ENCODE results near the gene ATP2A1. TPM values are rescaled to one million over a fixed set of nuclear protein-coding genes. Genes with fewer than 3 reads are reported as not detected.
"Not testable (repeated sequence)": the region's sequence is repeated elsewhere in the genome, so short reads cannot be mapped to it uniquely, and the experiment has no call there.

The ATP2A1 gene
- total and polyA plus RNA-seq, 9 donors, result 0.15 to 2.5 (median 0.53) TPM

- Histone ChIP-seq H3K9me3 (no peaks in the 10 kb centered on the region), H3K4me3 (no peak overlapping the region), H3K27ac (no peak overlapping the region), H3K4me1 (ENCODE audit: insufficient read depth) (no peaks in the 10 kb centered on the region), H3K36me3 (no peaks in the 10 kb centered on the region), H3K27me3 (no peaks in the 10 kb centered on the region)
- WGBS, 3 donors, result 74 to 79% (median 76%) methylated on average over 10 of the region's 10 CpGs
- intact Hi-C loops (cut with DNase I), result no loop called here
- TF ChIP-seq POLR2A (IDR thresholded peaks at IDR 0.05), result no peak
- no peak for TF ChIP-seq EP300 (IDR thresholded peaks at IDR 0.05)
- TF ChIP-seq CTCF (IDR thresholded peaks at IDR 0.05), result no peak
- DNase-seq, result no peak
Measured at GRCh38 chr16:28886945-28887344, 8.7 kb downstream of the ATP2A1 start.

GRCh38 chr16:28890355-28890754 lies 12.1 kb downstream of the ATP2A1 start:
- DNase-seq; H3K36me3 ChIP-seq; H3K9me3 ChIP-seq; H3K27me3 ChIP-seq; H3K4me1 ChIP-seq (ENCODE audit: insufficient read depth); H3K27ac ChIP-seq; H3K4me3 ChIP-seq; intact Hi-C loops (cut with DNase I): not testable (repeated sequence)
- WGBS, 3 donors, result 92 to 94% (median 93%) methylated on average over 5 of the region's 5 CpGs

GRCh38 chr16:28891964-28892890 lies 13.9 kb downstream of the ATP2A1 start:
- intact Hi-C loops (cut with DNase I), result no loop called here
- no peak for DNase-seq
- 68 to 74% (median 70%) methylated on average over 14 of the region's 14 CpGs for WGBS, 3 donors
- Histone ChIP-seq H3K27ac (no peak overlapping the region), H3K4me3 (no peak overlapping the region), H3K36me3 (no peaks in the 10 kb centered on the region), H3K27me3 (no peaks in the 10 kb centered on the region), H3K4me1 (ENCODE audit: insufficient read depth) (no peaks in the 10 kb centered on the region), H3K9me3 (no peaks in the 10 kb centered on the region)
- TF ChIP-seq CTCF (IDR thresholded peaks at IDR 0.05) (no peak), EP300 (IDR thresholded peaks at IDR 0.05) (no peak), POLR2A (IDR thresholded peaks at IDR 0.05) (no peak)

GRCh38 chr16:28893291-28893690 lies 15.0 kb downstream of the ATP2A1 start:
- Histone ChIP-seq H3K36me3 (no peaks in the 10 kb centered on the region), H3K4me3 (no peak overlapping the region), H3K27me3 (no peaks in the 10 kb centered on the region), H3K27ac (no peak overlapping the region), H3K4me1 (ENCODE audit: insufficient read depth) (no peaks in the 10 kb centered on the region), H3K9me3 (no peaks in the 10 kb centered on the region)
- TF ChIP-seq POLR2A (IDR thresholded peaks at IDR 0.05), result no peak
- no peak for TF ChIP-seq EP300 (IDR thresholded peaks at IDR 0.05)
- 85 to 89% (median 86%) methylated on average over 4 of the region's 4 CpGs for WGBS, 3 donors
- no peak for DNase-seq
- intact Hi-C loops (cut with DNase I), result no loop called here

- intact Hi-C loops (cut with DNase I), result no loop called here
- Histone ChIP-seq H3K4me1 (ENCODE audit: insufficient read depth) (no peaks in the 10 kb centered on the region), H3K9me3 (no peaks in the 10 kb centered on the region), H3K36me3 (no peaks in the 10 kb centered on the region), H3K4me3 (no peak overlapping the region), H3K27ac (no peak overlapping the region), H3K27me3 (no peaks in the 10 kb centered on the region)
- no peak for DNase-seq
- 77 to 88% (median 84%) methylated on average over 4 of the region's 4 CpGs for WGBS, 3 donors
- TF ChIP-seq CTCF (IDR thresholded peaks at IDR 0.05) (no peak), EP300 (IDR thresholded peaks at IDR 0.05) (no peak), POLR2A (IDR thresholded peaks at IDR 0.05) (no peak)
Measured at GRCh38 chr16:28895609-28896008, 17.3 kb downstream of the ATP2A1 start.
